CD4-positive, alpha-beta T cell treated with Interleukin-4 for 1 hour (primary cell): ENCODE measurements around the gene ARHGAP22.

Experiments
- DNase-seq, 2 donors: peaks; one replicate each; pipeline ENCODE4 v3.0.0-alpha.2; 2020 to 2022

Gene ARHGAP22

DNA sequence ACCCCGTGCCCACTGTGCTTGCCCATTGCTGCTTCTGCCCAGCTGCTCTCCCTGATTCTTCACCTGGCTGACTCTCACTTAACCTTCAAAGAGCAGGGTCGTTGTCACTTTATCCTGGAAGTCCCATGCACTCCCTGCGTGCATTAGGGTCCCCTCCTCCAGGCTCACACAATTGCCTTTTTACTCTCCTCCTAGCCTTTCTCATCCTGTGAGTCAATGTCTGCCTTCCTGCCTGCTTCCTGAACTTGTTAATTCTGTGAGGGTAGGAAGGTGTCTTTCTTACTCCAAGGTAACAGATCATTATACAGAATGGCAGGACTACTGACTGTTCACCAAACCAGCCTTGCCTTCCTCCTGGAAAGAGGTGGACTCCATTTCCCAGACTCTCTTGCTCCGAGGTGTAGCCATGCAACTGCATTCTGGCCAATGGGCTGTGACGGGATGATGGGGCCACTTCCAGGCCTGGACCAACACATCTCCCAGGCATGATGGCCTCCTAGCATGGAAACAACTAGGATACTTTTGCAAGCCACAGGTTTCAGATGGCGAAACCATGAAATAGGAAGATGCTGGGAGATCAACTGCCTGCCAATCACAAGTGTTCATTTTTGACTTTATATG lies 54.7 kb downstream of the ARHGAP22 start:
- no peak for DNase-seq

DNA sequence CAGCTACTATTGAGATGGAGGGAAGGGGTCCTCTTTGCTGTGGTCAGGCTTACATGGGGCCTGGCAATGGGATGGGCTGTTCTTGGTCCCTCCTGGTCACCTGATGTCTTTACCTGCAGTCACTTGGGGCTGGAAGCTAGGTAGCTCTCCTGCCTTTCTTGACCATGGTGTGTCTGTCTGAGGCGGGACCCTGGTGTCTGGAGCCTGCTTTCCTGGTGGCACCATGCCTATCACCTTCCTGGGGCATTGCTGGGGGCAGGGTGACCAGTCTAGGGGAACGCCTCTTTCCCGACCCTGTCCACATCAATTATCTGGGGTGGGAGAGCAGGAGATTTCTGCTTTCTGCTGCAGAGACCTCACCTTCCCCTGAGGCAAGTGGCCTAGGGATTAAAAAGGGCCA lies 55.6 kb downstream of the ARHGAP22 start:
- DNase-seq = no peak

DNA sequence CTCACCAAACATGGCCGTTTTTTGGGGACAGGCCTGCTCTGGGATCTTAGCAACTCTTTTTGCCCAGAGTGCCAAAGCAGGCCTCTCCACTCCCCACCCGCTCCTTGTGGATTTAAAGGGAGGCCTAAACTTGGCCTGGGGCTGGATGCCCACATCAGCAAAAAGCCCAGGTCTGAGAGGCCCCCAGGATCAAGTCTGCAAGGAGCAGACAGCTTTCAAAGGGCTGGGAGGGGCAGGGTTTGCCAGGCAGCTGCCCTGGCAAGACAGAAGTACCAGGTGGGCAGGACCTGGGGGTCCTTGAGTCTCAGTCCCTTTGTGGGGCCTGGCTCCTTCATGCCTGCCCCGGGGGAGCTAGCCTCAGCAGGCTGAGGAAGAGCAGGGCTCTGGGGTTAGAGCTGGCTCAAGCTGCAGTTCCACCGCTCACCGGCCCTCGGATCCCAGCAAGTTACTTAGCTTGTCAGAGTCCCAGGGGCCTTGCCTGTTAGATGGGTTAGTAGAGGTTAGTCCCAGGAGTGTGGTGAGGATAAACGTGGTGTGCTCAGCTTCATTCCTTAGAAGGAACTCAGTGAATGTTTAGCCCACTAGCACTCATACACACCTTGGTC lies 56.2 kb downstream of the ARHGAP22 start:
- DNase-seq = no peak

DNA sequence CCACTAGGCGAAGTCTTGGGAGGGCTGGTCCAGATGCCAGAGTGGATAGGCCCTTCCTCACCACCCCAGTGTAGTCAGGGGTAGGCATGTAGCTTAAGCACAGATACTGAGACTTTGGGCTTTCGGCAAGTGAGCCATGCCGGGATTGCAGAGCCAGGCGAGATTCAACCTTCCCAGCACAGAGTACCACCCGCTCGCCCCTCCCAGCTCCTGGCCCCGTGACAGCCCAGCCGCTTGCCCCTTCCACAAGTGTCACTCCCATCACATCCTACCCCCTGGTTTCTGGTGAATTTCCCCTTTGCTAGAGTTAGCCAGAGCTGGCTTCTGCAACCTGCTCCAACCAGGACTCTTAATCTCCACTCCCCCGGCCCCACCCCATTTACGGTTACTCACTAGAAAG lies 56.9 kb downstream of the ARHGAP22 start:
- DNase-seq = no peak

DNA sequence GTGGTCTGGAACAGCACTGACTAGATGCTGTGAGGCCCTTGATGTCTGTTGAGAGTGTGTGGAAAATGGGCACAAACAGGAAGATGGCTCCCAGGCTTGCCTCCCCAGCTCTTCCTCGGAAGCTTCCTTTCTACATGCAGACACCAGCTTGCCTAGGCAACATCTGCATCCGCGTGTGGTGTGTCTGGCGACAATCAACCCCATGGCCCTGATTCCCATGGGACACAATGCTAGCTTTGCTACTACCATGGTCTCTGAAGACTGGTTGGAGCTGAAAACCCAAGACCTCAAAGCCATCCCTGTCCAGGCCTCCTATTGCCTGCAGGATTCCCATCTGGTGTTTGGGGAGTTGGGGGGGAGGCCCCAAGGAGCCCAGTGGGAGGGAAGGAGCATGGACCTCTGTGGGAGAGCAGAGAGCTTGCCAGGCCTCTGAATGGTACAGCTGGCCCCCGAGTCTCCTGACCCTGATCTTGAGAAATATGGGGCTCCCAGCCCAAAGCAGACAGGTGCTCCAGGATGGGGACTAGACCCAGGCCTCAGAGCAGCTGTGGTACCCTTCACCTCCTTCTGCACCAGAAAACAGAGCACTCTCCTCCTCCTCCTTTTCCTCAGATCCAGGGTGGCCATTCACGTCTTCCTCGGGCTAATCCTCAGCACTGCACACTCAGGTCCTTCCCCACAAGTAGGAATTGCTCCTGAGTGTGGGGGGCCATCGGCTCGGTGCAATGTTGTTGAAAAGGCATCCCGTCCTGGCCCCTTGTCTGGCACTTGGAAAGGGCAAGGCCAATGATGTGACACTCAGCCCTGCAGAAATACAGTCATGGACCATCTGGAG lies 57.6 kb downstream of the ARHGAP22 start:
- DNase-seq = no peak

DNA sequence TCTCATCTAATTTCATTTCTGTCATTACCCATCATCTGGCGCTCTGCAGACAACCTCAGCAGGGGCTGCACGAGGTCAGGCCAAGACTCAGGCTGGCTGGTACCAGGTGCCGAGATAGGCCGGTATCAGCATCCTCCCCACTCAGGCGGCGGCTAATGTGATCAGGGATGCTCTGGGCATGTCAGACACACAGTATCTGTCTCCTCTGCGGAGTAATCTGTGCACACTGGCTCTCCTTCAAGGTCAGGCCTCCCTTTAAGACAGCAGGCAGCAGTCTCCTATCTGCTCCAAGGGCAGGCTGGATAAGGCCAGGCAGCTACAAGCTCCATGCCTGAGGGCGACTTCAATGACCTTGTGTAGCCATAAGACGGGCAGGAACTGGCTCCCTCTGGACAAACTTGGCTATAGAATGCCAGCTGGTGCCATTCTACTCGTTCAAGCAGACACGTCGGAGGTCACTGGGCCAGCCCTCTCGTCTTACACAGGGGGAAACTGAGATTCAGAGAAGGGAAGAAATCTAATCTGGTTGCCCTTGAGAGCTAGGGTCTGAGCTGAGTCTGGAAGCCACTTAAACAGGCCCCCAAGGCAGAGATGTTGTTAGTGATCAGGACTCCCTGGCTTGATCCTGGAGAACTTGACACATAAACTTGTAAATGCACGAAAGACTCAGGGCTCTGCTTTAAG lies 59.3 kb downstream of the ARHGAP22 start:
- no peak for DNase-seq

DNA sequence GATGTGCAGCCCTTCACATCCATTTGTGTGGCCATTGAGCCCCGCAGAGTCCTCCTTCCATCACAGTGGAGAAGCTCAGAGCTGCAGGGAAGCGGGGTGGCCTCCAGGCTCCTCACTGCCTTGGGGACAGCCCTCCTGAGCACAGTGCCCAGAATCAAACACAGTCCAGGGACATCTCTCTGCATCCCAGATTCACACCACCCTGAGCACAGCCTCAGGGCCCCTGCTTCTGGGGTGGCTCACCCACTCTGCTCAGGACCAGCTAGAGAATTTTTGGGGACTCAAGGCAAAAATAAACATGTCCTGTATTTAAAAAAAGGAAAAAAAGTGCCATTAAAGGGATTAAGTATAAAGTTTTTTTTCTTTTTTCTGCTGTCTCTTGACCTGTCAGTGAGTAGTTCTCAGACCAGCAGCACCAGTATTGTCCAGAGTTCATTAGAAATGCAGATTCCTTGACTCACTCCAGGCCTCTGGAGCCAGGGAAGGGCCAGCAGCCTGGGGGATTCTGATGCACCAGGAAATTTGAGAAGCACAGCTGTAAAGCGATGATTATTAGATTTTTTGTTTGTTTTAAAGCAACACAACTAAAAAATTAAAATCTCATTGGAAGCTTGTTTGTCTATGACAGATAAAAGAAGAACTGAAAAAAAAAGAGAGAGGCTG lies 61.6 kb downstream of the ARHGAP22 start:
- no peak for DNase-seq

DNA sequence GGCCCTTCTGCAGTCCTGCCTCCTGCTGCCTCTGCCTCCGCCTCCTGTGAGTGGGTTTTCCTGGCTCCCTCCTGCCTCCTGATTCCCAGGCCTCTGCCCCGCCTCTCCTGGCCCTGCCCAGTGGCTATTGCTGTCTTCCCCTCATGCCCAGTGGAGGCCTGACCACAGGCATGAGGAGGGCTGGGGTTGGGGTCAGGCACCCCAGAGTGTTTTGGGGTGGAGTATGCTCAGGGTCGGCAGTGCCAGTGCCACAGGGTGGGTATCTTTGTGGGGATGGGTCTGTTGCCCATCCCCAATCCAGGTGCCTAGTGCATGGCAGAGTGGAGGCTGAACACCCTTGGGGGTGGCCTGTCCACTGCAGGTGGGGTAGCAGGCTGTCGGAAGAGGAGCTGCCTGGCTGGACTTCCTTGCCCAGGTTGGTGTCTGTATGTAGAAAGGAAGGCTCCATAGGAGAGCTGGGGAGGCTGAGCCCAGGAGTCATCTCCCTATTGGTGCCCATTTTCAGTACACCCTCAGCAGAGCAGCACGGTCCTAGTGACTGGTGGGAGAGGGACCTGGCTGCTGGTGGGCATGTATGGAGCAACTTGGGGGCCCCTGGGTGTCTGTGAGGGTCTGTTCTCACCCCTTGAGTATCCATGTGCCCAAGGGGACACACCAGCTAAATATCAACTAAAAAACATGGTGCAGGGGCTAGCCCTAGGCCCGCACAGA lies 62.2 kb downstream of the ARHGAP22 start:
- no peak for DNase-seq

DNA sequence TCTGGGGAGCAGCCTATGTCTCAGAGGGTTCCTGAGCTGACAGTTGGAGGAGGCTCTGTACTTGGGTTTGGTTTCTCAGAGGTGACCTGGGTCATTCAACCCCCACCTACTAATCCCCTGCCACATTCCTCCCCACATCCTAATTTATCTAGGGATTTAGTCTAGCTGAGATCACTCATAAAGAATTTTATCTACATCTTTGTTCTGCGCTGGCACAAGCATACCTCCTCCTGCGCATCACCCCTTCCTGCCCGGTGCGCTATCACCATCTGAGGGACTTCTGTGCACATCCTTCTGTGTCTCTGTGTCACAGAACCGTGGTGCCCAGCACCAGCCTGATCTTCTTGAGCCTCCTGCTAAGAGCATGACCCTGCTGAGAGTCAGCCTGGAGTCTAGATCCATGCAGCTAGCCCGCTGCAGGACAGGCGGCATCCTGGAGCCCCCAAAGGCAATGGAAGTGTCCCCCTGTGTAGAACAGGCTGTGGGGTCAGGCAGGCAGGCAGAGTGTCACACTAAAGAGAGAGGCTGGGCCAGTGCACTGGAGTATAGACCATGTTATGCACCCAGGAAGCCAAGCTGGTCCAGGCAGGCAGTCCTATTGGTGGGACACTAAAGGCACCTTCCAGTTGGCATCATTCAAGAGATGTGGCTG lies 63.6 kb downstream of the ARHGAP22 start:
- no peak for DNase-seq

DNA sequence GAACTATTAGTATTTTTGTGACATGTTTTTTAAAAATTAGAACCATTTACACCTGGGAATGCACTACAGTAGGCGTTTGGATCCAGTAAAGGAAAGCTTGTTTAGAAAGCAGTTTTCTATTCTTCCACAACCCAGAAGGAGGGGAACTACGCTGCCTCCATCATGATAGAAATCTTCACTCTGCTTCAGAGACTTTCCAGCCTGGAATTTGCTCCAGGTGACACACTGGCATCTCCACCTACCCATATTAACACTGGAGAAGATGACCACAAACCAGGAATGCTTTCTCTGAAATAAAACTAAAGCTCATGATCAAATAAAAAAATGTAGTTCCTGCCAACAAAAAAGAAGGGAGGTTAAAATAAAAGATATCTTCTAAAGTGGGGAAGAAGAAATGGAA lies 66.3 kb downstream of the ARHGAP22 start:
- no peak for DNase-seq

DNA sequence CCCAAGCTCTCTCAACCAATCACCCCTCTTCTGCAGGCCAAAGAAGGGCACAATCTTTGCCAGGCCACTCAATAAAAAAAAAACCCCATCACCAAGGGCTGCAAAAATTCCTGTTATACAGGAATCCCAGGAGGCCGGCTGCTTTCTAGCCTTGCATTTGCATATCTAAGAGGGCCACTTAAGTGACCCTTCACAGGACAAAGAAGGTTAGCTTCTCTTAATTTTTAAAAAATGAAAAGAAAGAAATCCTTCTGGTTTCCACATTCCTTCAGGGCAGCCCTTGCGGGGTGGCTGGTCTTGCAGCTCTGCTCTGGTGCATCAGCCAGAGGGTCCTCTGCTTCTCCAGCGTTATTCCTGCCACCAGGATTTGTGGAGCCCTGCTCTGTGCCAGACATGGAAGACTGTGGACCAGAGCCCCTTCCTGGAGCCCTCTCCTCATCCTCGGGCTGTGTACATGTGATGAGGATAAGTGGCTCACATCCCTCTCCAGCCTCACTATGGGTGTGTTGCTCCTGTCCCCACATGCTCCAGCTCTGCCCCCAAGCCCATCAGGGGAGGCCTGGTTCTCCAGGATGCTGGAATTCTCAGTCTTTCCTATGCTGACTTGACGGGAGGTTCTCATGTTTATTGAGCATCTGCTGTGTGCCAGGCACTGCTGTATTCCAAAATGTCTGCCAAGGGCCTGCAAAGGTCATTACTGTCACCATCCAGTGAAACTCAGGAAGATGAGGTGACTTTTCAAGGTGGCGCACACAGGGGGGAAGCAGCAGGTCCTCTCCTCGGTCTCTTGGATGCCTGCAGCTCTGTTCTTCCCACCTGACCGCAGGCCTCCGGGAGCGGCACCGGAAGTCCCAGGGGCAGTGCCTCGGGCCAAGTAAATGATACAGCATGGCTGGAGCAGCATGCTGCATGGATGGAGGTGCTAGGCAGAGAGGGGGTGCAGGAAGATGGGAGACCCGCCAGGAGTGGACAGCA lies 67.7 kb downstream of the ARHGAP22 start:
- DNase-seq = no peak

DNA sequence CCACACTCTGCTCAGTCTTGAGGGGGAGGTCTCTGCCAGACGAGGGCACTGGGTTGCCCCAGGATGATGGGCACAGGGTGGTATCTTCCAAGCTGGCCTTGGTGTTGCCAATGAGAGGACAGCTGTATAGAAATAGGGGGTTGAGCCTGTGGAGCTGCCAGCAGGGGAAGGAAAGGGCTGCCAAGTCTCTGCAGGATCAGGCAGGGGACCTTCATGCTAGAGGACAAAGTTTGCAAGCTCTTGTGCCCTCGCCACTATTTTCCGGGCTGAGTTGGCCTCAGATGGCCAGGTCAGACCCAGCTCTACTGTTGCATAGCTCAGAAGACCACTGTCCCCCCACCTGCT lies 68.7 kb downstream of the ARHGAP22 start:
- no peak for DNase-seq

DNA sequence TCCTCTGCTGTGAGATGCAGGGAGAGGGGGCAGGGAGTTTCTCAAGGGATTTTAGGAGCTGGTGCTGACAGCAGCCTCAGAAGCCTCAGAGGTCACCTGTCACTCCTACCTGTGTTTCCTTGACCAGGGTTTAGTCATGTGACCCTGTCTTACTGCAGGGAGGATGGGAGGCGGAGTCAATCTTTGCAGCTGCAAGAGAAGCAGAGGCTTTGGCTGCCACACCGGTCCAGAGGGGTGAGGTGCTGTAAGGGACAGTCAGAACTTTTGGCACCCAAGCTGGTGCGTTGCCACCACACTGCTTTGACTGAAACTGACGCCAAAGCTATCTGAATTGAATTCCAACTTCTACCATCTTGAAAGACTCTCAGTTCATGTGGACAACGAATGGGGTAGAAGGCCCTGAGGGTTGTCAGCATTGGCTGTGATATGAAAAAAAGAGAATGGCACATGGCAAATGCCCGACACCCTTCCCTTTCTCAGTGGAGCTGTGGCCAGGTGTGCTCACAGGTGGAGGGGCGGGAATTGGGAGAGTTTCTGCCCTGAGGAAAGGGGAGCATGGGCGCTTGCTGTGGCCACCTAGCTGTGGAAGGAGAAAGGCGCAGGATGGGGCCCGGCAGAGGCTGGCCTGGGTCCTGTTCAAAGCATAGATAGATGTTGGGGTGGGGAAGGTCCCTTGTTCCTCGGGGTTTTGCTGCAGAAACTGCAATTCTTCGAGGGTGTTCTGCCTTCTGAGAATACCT lies 69.3 kb downstream of the ARHGAP22 start:
- DNase-seq = no peak

DNA sequence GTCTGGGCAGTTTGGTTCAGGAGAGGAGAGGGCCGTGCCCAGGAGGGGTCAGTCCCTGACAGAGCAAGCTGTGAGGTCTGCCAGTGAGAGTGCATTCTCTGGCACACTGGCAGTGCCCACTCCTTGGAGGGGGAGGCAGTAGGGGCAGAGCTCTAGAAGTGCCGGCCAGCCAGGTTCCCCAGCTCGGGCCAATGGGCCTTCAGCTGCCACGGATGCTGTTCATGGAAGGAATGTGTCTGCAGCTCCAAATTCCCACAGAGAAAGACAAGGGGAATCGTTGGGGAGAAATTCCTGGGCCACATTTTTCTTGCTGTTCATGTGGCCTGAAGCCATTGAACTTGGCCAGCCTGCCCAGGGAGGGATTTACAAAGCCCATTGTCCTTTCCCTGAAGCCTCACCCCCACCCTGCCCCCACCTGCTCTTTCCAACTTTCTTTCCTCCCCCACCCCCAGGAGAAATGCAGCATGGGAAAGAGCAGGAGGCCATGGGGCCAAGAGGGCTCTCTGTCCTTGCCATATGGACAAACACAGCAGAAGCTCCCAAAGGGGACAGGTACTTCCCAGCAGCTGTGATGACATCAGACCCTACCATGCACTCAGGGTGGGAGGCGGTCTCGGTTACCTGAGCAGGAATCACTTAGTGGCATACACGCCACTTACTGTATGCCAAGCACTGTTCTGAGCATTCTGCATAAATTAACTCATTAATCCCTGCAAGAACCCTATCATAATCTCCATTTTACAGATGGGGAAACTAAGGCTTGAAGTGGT lies 70.7 kb downstream of the ARHGAP22 start:
- DNase-seq = no peak

DNA sequence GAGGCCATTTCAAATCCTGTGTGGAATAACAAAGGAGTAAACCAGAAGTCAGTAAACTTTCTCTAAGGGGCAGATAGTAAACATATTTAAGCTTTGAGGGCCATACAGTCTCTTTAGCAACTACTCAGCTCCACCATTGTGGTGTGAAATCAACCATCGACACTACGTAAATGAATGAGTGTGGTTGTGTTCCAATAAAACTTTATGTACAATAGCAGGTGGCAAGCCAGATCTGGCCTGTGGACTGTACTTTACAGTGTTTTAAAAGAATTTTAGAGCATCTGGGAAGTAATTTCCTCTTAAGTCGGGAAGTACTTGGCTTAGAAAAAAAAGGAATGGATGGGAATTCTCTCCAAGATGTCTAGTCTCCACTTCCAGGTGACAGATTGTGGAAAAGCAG lies 71.3 kb downstream of the ARHGAP22 start:
- no peak for DNase-seq

DNA sequence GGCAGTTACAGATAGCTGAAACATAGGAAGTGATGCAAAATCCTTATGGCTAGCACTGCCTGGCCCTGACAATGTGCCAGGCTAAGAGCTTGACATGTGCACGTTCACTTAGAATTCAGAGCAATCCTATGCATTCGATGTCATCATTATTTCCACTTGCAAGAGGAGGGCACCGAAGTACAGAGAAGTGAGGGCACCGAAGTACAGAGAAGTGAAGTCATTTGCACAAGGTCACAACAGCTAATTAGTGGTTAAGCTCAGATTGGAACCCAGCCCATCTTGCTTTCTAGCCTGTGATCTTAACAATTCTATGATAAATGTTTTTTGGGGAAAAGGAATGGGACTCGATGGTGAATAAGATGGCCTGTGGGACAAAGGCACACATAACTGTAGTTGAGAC lies 73.4 kb downstream of the ARHGAP22 start:
- no peak for DNase-seq

DNA sequence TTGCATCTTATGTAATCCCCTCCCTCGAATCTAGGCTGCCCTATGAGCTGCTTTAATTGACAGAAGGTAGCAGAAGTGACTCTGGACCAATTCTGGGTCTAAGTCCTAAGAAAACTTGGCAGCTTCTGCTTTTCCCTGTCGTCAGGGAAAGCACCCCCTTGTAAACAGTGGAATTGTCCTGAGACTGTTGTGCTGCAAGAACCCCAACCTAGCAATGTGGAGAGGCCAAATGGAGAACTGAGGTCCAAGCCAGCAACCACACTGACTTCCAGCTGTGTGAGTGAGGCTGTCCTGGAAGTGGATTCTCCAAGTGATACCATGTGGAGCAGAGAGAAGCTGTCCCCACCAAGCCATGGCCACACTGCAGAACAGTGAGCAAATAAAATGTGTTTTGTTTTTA lies 75.5 kb downstream of the ARHGAP22 start:
- no peak for DNase-seq

DNA sequence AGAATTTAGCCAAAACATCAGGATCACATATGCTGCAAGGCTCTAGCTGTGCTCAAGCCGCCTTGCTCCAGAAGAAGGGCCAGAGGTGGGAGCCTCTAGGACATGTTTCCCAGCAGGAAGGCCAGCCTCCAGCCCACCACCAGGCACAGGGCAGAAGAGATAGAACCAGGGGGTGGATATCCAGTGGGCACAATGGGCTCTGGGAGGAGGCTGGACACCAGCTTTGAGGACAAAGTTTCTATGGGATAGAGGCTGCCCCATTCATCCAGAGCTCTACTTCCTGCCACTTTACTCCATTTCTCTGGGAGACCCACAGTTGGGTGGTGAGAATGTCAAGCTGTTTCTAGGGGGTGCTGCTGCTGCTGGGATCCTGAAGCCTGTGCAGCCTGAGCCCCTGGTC lies 77.1 kb downstream of the ARHGAP22 start:
- no peak for DNase-seq

DNA sequence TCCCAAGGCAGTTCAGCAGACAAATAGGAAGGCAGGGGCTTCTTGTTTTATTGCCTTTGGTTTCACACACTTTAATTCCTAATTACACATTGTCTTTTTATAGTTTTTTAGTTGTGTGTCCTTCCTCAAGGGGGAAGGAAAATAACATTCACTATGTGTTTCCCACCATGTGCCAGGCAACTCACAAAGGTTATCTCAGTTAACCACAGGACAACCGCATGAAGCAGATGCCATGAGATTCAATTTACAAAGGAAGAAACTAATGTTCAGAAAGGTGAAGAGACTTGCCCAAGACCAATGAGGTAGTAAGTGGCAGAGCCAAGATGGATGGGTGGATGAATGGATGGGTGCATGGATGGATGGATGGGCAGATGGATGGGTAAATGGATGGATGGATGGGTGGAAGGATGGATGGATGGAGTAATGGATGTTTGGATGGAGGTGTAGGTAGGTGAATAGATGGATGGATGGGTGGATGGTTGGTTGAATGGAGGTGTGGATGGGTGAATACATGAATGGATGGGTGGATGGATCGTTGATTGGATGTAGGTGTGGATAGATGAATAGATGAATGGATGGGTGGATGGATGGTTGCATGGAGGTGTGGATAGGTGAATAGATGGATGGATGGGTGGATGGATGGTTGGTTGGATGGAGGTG lies 77.9 kb downstream of the ARHGAP22 start:
- DNase-seq = no peak
